SK-MEL-5 (cell line): ENCODE measurements around the gene BRD8. TPM values are rescaled to one million over a fixed set of nuclear protein-coding genes. Genes with fewer than 3 reads are reported as not detected.

Experiments used
- small RNA-seq, 2 experiments: library from RNA; depleted of rRNA; stranded (forward); fragments of <200 nt; gene quantifications; one replicate each; pipeline ENCODE3, GENCODE V24; 2014
- total RNA-seq: library from RNA; depleted of rRNA; stranded (reverse); fragments of >200 nt; shearing (Covaris generic); gene quantifications from 2 replicates; pipeline ENCODE4 v1.2.3, GENCODE V29; 2014; rRNA removed

The BRD8 gene
- total RNA-seq, 1 experiment from 2014 or later = 48.2 TPM

Small RNAs within 50 kb of the gene (small RNA-seq; reads per million reads assigned to genes)
- gene RNU6-460P = 0 to 0.10 reads per million in 2 experiments
- 0 to 0.05 reads per million in 2 experiments for gene RNU6-888P

Other genes starting within 250 kb of the BRD8 start
- gene FAM13B, start 145.6 kb downstream of the BRD8 start, total RNA-seq = 22.7 and 27.3 TPM in 2 replicates
- not detected in 2 replicates for gene WNT8A, start 94.6 kb downstream of the BRD8 start, total RNA-seq
- 8.3 and 8.5 TPM in 2 replicates for gene NME5, start 39.2 kb downstream of the BRD8 start, total RNA-seq
- gene KIF20A, start 482 bp upstream of the BRD8 start, total RNA-seq = 35.9 and 41.7 TPM in 2 replicates
- 32.1 and 36.2 TPM in 2 replicates for gene CDC23, start 34.7 kb upstream of the BRD8 start, total RNA-seq
- not detected in 2 replicates for gene GFRA3, start 96.0 kb upstream of the BRD8 start, total RNA-seq
- 9.0 and 9.3 TPM in 2 replicates for gene CDC25C, start 153.2 kb upstream of the BRD8 start, total RNA-seq
- gene FAM53C, start 159.6 kb upstream of the BRD8 start, total RNA-seq = 18.5 and 19.5 TPM in 2 replicates
- gene KDM3B, start 174.1 kb upstream of the BRD8 start, total RNA-seq = 42.9 and 44.3 TPM in 2 replicates